HG03571 (cell line): ENCODE data around the gene DTNA.

Source experiments
- ATAC-seq: cut with Tn5 transposase; IDR thresholded peaks from one replicate; pipeline ENCODE4 v1.9.1; 2021; ENCODE audit not compliant: unreplicated experiment

Gene DTNA

GRCh38 chr18:34767601-34768027 is 57.5 kb downstream of the DTNA start:
- ATAC-seq = no peak

GRCh38 chr18:34771958-34772357 is 61.9 kb downstream of the DTNA start:
- ATAC-seq = no peak

DNA sequence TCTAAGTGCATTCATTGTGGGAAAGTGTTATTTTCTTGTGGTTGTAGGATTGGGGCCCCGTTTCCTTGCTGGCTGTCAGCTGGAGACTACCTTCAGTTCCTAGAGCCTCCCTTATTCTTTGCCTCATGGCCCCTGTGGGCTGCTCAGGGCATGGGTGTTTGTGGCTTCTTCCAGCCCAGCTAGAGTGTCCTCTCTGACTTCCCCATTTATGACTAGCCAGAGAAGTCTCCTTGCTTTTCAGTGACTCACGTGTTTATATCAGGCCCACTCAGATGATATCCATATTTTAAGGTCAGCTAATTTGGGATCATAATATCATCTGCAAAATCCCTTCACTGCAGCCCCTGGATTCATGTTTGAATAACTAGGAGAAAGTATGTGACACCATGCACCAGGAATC is 62.8 kb downstream of the DTNA start:
- no peak for ATAC-seq

DNA sequence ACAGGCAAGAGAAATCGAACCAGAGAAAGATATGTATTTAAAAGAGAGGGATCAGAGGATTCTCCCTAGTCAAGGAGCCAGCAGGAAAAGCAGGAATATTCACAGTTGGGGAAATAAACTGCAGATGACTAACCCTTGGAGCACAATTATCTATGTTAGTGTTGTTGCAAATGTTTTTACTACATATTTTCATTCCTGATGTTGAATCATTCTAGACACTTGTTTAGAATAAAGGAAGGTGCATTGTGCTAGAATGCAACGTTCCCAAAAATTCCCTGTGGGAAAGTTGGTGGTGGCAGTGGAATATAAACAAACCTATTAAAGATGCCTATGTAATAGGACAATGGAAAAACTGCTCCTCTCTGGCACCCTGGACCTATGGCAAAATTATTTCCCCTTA is 63.3 kb downstream of the DTNA start:
- no peak for ATAC-seq

DNA sequence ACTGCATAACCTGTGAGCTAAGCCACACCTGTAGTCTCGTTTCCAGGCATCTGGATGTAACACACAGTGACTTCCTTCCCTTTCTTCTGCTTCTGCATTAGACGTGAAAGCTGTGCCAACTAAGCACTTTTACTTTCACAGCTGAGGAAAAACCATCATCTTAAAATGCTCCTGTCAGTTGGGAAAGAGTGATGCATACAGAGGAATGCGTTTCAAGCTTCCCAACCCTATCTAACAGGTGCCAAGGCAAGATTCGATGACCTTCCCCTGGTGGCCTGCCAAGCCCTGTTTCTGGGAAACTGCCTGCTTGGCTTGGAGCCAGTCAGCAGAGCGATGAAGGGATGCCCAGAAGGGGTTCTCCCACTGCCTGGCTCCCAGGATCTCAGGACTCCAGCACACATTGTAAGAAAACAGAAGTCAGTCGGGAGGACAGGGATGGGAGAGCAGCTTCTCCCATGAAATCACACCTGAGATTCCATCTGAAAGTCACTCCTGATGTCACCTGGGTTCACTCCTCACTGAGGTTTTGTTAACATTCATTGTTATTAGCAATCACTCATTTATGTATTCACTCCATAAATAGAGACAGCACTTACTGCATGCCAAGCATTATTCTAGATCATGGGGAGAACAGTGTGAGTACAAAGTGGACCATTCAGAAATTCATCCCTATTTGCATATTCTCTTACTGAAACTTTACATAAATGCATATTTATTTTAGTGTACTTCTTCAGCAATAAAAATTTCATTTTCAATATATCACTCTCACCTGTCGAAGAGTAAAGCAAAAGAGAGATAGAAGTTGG is 64.1 kb downstream of the DTNA start:
- no peak for ATAC-seq

DNA sequence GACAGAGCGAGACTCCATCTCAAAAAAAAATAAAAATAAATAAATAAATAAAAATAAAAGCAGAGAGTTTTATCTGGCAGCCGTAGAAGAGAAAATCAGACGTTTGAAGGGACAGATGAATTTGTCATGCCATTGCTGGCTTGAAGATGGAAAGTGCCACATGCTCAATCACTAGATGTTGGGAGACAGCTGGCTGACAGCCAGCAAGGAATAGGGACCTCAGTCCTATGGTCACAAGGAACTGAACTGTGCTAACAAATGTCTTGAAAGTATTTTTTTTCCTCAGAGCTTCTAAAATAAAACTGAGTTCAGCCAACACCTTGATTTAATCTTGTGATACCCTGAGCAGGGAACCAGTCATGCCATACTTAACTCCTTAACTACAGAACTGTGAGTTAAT is 65.4 kb downstream of the DTNA start:
- no peak for ATAC-seq

DNA sequence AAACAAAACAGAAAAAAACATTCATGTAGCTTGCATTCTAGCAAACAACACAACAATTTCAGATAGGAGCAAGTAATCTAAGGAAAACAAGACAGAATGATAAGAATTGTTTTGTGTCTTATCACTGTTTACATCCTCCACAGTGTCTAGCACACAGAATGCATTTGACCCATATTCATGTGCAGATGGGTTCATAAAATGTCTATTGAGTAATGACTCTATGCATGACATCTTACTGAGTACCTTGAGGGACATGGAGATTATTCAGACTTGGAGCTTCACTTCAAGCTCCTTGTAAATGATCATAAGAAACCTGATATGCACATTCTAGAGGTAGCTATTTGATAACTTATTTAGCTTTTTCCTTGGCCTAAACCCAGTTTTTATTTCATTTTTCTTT is 69.0 kb downstream of the DTNA start:
- ATAC-seq = no peak

GRCh38 chr18:34780856-34781255 is 70.8 kb downstream of the DTNA start:
- ATAC-seq = no peak

GRCh38 chr18:34783501-34783900 is 73.4 kb downstream of the DTNA start:
- no peak for ATAC-seq

GRCh38 chr18:34786162-34786741 is 76.2 kb downstream of the DTNA start:
- ATAC-seq = no peak

DNA sequence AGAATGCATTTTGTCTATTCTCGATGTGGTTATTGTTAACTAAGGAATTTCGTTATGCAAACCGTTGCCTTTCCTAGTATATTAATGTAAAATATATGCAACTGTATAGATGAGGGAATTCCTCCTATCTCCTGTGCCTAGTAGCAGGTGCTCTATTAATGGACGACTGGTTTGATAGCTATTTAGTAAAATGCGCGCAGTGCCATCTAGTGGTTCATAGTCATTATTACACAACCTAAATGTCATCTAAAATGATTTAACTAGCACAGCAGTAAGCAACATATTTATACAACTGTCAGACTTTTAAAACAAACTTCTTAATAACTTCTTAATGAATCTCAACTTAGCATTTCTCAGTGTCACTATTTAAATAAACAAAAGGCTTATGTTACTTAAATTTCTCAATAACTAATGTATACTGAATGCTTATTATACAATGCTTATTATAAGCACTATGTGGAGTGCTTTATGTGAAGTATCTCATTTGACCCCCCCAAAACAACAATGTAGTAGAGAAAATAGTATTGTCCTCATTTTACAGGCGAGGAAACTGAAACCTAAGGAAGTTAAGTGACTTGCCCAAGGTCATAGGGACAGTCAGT is 77.9 kb downstream of the DTNA start:
- no peak for ATAC-seq

GRCh38 chr18:34789768-34790344 is 79.8 kb downstream of the DTNA start:
- no peak for ATAC-seq

GRCh38 chr18:34794348-34794747 is 84.2 kb downstream of the DTNA start:
- no peak for ATAC-seq

GRCh38 chr18:34795070-34795732 is 85.1 kb downstream of the DTNA start:
- no peak for ATAC-seq

DNA sequence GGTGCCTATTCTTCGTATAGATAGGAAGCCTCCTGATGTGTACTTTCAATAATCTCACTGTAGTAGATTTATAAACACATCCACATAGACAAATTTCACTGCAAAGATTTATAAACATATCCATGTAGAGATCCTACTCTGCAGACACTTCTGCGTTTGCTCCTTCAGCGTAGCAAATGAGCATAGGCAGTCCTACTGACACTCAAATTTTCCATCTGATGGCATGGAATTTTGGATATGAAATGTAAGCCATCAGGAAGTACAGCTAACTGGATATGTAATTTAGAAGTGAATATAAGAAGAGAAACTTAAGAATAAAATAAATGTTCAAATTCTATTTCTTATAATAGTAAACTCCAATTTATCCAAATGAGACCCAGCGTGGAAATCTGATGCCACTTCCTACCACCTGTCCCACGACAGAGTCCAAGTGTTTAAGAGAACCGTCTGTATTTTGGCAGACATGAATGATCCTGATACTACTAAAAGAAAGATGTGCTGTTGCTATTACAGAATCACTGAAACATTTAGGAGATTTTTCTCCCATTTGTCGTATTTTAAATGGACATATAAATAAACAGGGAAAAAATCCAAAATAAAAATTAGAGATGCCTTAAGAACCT is 86.0 kb downstream of the DTNA start:
- ATAC-seq = no peak

- ATAC-seq = no peak
Observed at GRCh38 chr18:34799291-34799690, 89.2 kb downstream of the DTNA start.

GRCh38 chr18:34800381-34800780 is 90.3 kb downstream of the DTNA start:
- no peak for ATAC-seq

DNA sequence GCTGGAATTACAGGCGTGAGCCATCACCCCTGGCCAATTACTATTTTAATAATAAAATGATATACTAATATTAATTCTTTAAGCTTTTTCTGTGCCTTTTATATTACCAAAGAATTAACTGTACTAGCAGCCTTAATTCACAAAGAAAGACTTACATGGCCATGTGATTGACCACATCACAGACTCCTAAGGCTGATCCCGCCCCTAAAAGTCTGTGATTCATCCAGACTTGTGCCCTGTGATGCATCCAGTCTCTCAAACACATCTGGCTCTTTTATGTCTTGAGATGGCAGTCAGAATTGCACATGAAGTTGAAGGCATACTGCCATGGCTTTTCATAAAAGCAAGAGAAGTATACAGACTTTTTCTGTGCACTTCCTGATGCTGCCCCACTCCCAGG is 91.7 kb downstream of the DTNA start:
- ATAC-seq = no peak

- ATAC-seq = no peak
Observed at GRCh38 chr18:34802959-34803358, 92.9 kb downstream of the DTNA start.

DNA sequence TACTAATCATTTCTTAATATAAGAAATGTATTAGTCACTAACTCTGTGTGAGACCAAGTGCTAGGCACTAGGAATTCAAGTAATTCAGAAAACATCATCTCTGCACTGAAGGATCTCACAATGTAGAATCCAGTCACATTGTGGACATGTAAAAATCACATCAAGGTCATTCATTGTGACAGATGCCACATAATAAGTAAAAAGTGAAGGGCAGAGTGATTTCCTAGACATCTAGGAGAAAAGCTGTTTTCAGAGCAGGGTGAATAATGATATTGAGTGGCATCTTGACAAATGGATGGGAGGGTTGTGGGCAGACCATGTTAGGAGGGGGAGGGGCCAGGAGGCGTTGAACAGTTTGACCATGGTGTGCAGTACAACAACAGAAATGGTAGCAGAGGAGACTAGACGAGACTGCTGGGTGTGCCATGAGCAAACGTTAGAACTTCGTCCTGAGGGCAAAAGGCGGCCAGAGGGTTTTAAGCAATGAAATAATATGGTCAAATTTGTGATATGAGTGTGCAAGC is 93.8 kb downstream of the DTNA start:
- ATAC-seq = no peak
